Natural killer cell (primary cell): ENCODE data around the gene ACLY. TPM values are rescaled to one million over a fixed set of nuclear protein-coding genes. Genes with fewer than 3 reads are reported as not detected.
A peak's percentile ranks its signal among the peaks of the same experiment; 100 is the strongest.
"Not testable (repeated sequence)": the region's sequence is repeated elsewhere in the genome, so short reads cannot be mapped to it uniquely, and the experiment has no call there.

Experiments used
- ATAC-seq, 3 donors: fragments of 150-1000 bp in 2 of 3; fragments of 200-7000 bp in 1 of 3; cut with Tn5 transposase; 1 replicate in 1 of 3; 2 replicates in 2 of 3; pipeline ENCODE4 v1.10.0; 2021; ENCODE audit warnings: mild to moderate bottlenecking in 2 of 3, moderate library complexity in 2 of 3
- DNase-seq, 2 donors: peaks; one replicate each; pipeline versions ENCODE4 v3.0.0 to v3.0.0-alpha.2; 2013 to 2021; ENCODE audit warnings: mixed read lengths in 1 of 2
- H3K27ac ChIP-seq: one replicate; pipeline ENCODE4 v1.5.1; 2013; ENCODE audit warnings: mild to moderate bottlenecking, low read length
- H3K27me3 ChIP-seq: one replicate; pipeline ENCODE4 v1.6.1; 2013; ENCODE audit warnings: low read length; ENCODE audit not compliant: control insufficient read depth, insufficient read depth
- H3K36me3 ChIP-seq: one replicate; pipeline ENCODE4 v1.6.1; 2013; ENCODE audit warnings: low read length; ENCODE audit not compliant: control insufficient read depth, insufficient read depth
- H3K4me1 ChIP-seq: one replicate; pipeline ENCODE4 v1.6.1; 2013; ENCODE audit warnings: low read length; ENCODE audit not compliant: control insufficient read depth, insufficient read depth
- H3K4me3 ChIP-seq: one replicate; pipeline ENCODE4 v1.5.1; 2013; ENCODE audit warnings: low read length
- H3K9me3 ChIP-seq: one replicate; pipeline ENCODE4 v1.6.1; 2013; ENCODE audit warnings: low read length; ENCODE audit not compliant: control insufficient read depth, insufficient read depth
- H3K27ac Mint-ChIP-seq, 2 donors: one replicate each; pipeline ENCODE4 v1.8.0; 2022; ENCODE audit warnings: mild to moderate bottlenecking in 2 of 2, mixed read lengths in 2 of 2, moderate library complexity in 1 of 2
- H3K27me3 Mint-ChIP-seq, 2 donors: one replicate each; pipeline ENCODE4 v1.8.0; 2022; ENCODE audit warnings: low read depth in 2 of 2, mixed read lengths in 2 of 2
- H3K36me3 Mint-ChIP-seq: one replicate; pipeline ENCODE4 v1.8.0; 2022; ENCODE audit warnings: mixed read lengths
- H3K4me1 Mint-ChIP-seq, 2 donors: one replicate each; pipeline ENCODE4 v1.8.0; 2022; ENCODE audit warnings: mixed read lengths in 2 of 2
- H3K4me3 Mint-ChIP-seq: one replicate; pipeline ENCODE4 v1.8.0; 2022; ENCODE audit warnings: mild to moderate bottlenecking, moderate library complexity, mixed read lengths
- H3K9me3 Mint-ChIP-seq, 2 donors: one replicate each; pipeline ENCODE4 v1.8.0; 2022; ENCODE audit warnings: mixed read lengths in 2 of 2
- CTCF ChIP-seq: fragments of 200-600 bp; IDR thresholded peaks from one replicate; pipeline ENCODE4 v1.8.0; 2022; ENCODE audit warnings: antibody characterized with exemption
- WGBS: methylation state at CpG from one replicate; pipeline ENCODE4 v1.1.7; 2013; ENCODE audit warnings: missing lambda C conversion rate; ENCODE audit not compliant: insufficient coverage; 5-methylcytosine and 5-hydroxymethylcytosine counted together
- intact Hi-C: fragments of 100-400 bp; cut with micrococcal nuclease; formaldehyde crosslinking; loops from one replicate; pipeline ENCODE4 v1.14.2; 2022
- total RNA-seq, 4 donors: library from RNA; stranded (reverse); fragments of 120-200 nt in 1 of 4; gene quantifications; one replicate each; pipeline versions ENCODE4 v1.2.3 to v1.2.4, GENCODE V29; 2013 to 2022

ACLY gene
- total RNA-seq, 3 donors from 2014 or later (not counting 1 experiment from before 2014, with no cell fraction given): 86.5 to 106 (median 106) TPM

GRCh38 chr17:41888332-41888965, 30.3 kb downstream of the ACLY start:
- no peak for ATAC-seq
- DNase-seq: no peak
- Mint-ChIP-seq H3K9me3 (no peaks in the 10 kb centered on the region), H3K27me3 (no peaks in the 10 kb centered on the region), H3K36me3 (peaks cover 6% of the 10 kb centered on the region), H3K27ac (no peak overlapping the region), H3K4me1 (no peaks in the 10 kb centered on the region), H3K4me3 (no peak overlapping the region)
- Histone ChIP-seq H3K27me3 (no peaks in the 10 kb centered on the region), H3K4me1 (no peaks in the 10 kb centered on the region), H3K27ac (no peak overlapping the region), H3K4me3 (no peak overlapping the region), H3K9me3 (no peaks in the 10 kb centered on the region), H3K36me3 (peaks cover 85% of the 10 kb centered on the region)
- intact Hi-C loops: no loop called here
- 96% methylated on average over 6 of the region's 6 CpGs for WGBS
- no peak for TF ChIP-seq CTCF

GRCh38 chr17:41885733-41886132, 33.0 kb downstream of the ACLY start:
- DNase-seq: peak in 1 of 2 donors; percentile 35
- Mint-ChIP-seq H3K9me3 (no peaks in the 10 kb centered on the region), H3K27ac (no peak overlapping the region), H3K27me3 (no peaks in the 10 kb centered on the region), H3K4me3 (no peak overlapping the region), H3K4me1 (peaks cover 5% of the 10 kb centered on the region in 2 donors), H3K36me3 (peaks cover 13% of the 10 kb centered on the region)
- no peak for TF ChIP-seq CTCF
- Histone ChIP-seq H3K9me3 (no peaks in the 10 kb centered on the region), H3K27me3 (no peaks in the 10 kb centered on the region), H3K27ac (no peak overlapping the region), H3K36me3 (peaks cover 76% of the 10 kb centered on the region), H3K4me1 (no peaks in the 10 kb centered on the region), H3K4me3 (no peak overlapping the region)
- intact Hi-C loops: no loop called here
- ATAC-seq: no peak
- 93% methylated on average over 5 of the region's 6 CpGs for WGBS

GRCh38 chr17:41882756-41883155, 36.0 kb downstream of the ACLY start:
- no peaks in the 10 kb centered on the region for H3K4me1 ChIP-seq
- TF ChIP-seq CTCF: no peak
- peaks cover 5 to 9% of the 10 kb centered on the region in 2 donors for H3K4me1 Mint-ChIP-seq
- H3K27me3 Mint-ChIP-seq: no peaks in the 10 kb centered on the region
- H3K9me3 ChIP-seq: no peaks in the 10 kb centered on the region
- H3K4me3 Mint-ChIP-seq: no peak overlapping the region
- intact Hi-C loops: no loop called here
- no peaks in the 10 kb centered on the region for H3K27me3 ChIP-seq
- H3K9me3 Mint-ChIP-seq: no peaks in the 10 kb centered on the region
- H3K27ac ChIP-seq: no peak overlapping the region
- WGBS: 93% methylated on average over 6 of the region's 6 CpGs
- ATAC-seq: no peak
- H3K27ac Mint-ChIP-seq: peak overlapping the region in 1 of 2 donors; percentile 28
- no peak for DNase-seq
- peaks cover 21% of the 10 kb centered on the region for H3K36me3 Mint-ChIP-seq
- H3K4me3 ChIP-seq: no peak overlapping the region
- H3K36me3 ChIP-seq: peaks cover 75% of the 10 kb centered on the region

GRCh38 chr17:41880130-41880529, 38.6 kb downstream of the ACLY start:
- 100% methylated on average over 3 of the region's 4 CpGs for WGBS
- H3K27ac Mint-ChIP-seq: no peak overlapping the region

GRCh38 chr17:41874293-41874670, 44.5 kb downstream of the ACLY start:
- H3K9me3 Mint-ChIP-seq, H3K4me3 Mint-ChIP-seq, intact Hi-C loops, H3K4me1 ChIP-seq, H3K4me3 ChIP-seq, ATAC-seq, H3K27ac Mint-ChIP-seq, H3K27me3 ChIP-seq, H3K9me3 ChIP-seq, H3K27me3 Mint-ChIP-seq, H3K4me1 Mint-ChIP-seq, DNase-seq, H3K27ac ChIP-seq: not testable (repeated sequence)
- H3K36me3 ChIP-seq: peaks cover 57% of the 10 kb centered on the region
- 96% methylated on average over 9 of the region's 9 CpGs for WGBS
- H3K36me3 Mint-ChIP-seq: peaks cover 18% of the 10 kb centered on the region

More at GRCh38 chr17:41880130-41880529, 38.6 kb downstream of the ACLY start:
- TF ChIP-seq CTCF: no peak
- Histone ChIP-seq H3K27me3 (no peaks in the 10 kb centered on the region), H3K36me3 (peaks cover 58% of the 10 kb centered on the region), H3K9me3 (no peaks in the 10 kb centered on the region), H3K27ac (no peak overlapping the region), H3K4me1 (no peaks in the 10 kb centered on the region), H3K4me3 (no peak overlapping the region)
- ATAC-seq: no peak
- Mint-ChIP-seq H3K27me3 (no peaks in the 10 kb centered on the region), H3K4me1 (peaks cover 5 to 9% of the 10 kb centered on the region in 2 donors), H3K36me3 (peaks cover 19% of the 10 kb centered on the region), H3K9me3 (no peaks in the 10 kb centered on the region), H3K4me3 (no peak overlapping the region)
- intact Hi-C loops: no loop called here
- DNase-seq: no peak
